Endothelial cell of umbilical vein (primary cell): ENCODE measurements around the gene PLEKHM2. TPM values are rescaled to one million over a fixed set of nuclear protein-coding genes. Genes with fewer than 3 reads are reported as not detected.

ENCODE experiments used
- BruUV-seq: library from RNA; stranded (reverse); fragments of 400-500 nt; replicated peaks from 2 replicates; lab custom pipeline; 2021; lab: Mats Ljungman, UMichigan
- CTCF ChIA-PET: fragments of 300-600, 350-600 bp; sonication (Branson Sonifier 250); formaldehyde crosslinking; loops from one replicate; lab custom pipeline; 2021; ENCODE audit warnings: antibody characterized with exemption, inconsistent platforms; lab: Charles Lee
- POLR2A ChIA-PET: fragments of 300-600, 350-600 bp; sonication (Branson Sonifier 250); formaldehyde crosslinking; loops from one replicate; lab custom pipeline; 2021; ENCODE audit warnings: antibody characterized with exemption, inconsistent platforms; lab: Charles Lee
- DNase-seq: peaks from one replicate; pipeline ENCODE4 v3.0.0-alpha.2; 2011; ENCODE audit warnings: low read depth, low spot score
- FAIRE-seq: peaks from 2 replicates; lab custom pipeline; 2011; peaks lifted over from hg19 to GRCh38; lab: Jason Lieb, UNC
- H2AFZ ChIP-seq: 2 replicates; pipeline ENCODE4 v1.6.0; 2012; ENCODE audit warnings: low read depth, low read length, control low read depth, inconsistent platforms
- H3K27ac ChIP-seq: 2 replicates; pipeline ENCODE4 v1.5.1; 2011; ENCODE audit warnings: low read depth, mild to moderate bottlenecking, control low read depth, low read length, moderate library complexity; ENCODE audit not compliant: insufficient read depth
- H3K27me3 ChIP-seq, 2 experiments: 2 replicates each; pipeline versions ENCODE4 v1.6.0 to v1.6.1; 2011; ENCODE audit warnings: low read length in 2 of 2, mixed read lengths in 1 of 2; ENCODE audit not compliant: control insufficient read depth in 2 of 2, insufficient read depth in 2 of 2
- H3K36me3 ChIP-seq, 2 experiments: 2 replicates in 1 of 2; 3 replicates in 1 of 2; pipeline ENCODE4 v1.5.1; 2011; ENCODE audit warnings: low read length in 2 of 2, mild to moderate bottlenecking in 1 of 2, moderate library complexity in 1 of 2; ENCODE audit not compliant: control insufficient read depth in 2 of 2, insufficient read depth in 2 of 2; ENCODE audit errors: extremely low read depth in 1 of 2
- H3K4me1 ChIP-seq: 3 replicates; pipeline ENCODE4 v1.5.1; 2011; ENCODE audit warnings: mild to moderate bottlenecking, low read length; ENCODE audit not compliant: control insufficient read depth, insufficient read depth; ENCODE audit errors: extremely low read depth
- H3K4me2 ChIP-seq: 2 replicates; pipeline ENCODE4 v1.6.1; 2011; ENCODE audit warnings: low read length, control low read depth, mixed read lengths; ENCODE audit not compliant: insufficient read depth
- H3K4me3 ChIP-seq, 3 experiments: fragments of 200-600 bp in 1 of 3; sonication (generic), shearing (Covaris generic) in 1 of 3; replicated peaks in 1 of 3; 2 replicates each; pipeline ENCODE4 v1.5.1; 2011 to 2016; ENCODE audit warnings: control low read depth in 3 of 3, low read length in 3 of 3, mild to moderate bottlenecking in 2 of 3, inconsistent platforms in 1 of 3, low read depth in 1 of 3, moderate library complexity in 1 of 3; ENCODE audit not compliant: insufficient read depth in 1 of 3
- H3K79me2 ChIP-seq: 2 replicates; pipeline ENCODE4 v1.6.0; 2012; ENCODE audit warnings: low read length, inconsistent platforms; ENCODE audit not compliant: control insufficient read depth, insufficient read depth
- H3K9ac ChIP-seq: replicated peaks from 2 replicates; pipeline ENCODE3; 2011; ENCODE audit warnings: low read length, control low read depth; ENCODE audit not compliant: insufficient read depth; ENCODE audit errors: extremely low read depth
- H3K9me1 ChIP-seq: replicated peaks from 3 replicates; pipeline ENCODE4 v1.6.0; 2011; ENCODE audit warnings: mild to moderate bottlenecking, low read length; ENCODE audit not compliant: control insufficient read depth, insufficient read depth; ENCODE audit errors: extremely low read depth
- H3K9me3 ChIP-seq: replicated peaks from 2 replicates; pipeline ENCODE4 v1.5.1; 2012; ENCODE audit warnings: low read length, inconsistent platforms; ENCODE audit not compliant: control insufficient read depth, insufficient read depth
- H4K20me1 ChIP-seq: replicated peaks from 2 replicates; pipeline ENCODE3; 2011; ENCODE audit warnings: mild to moderate bottlenecking, low read length; ENCODE audit not compliant: control insufficient read depth, insufficient read depth; ENCODE audit errors: extremely low read depth
- EZH2 ChIP-seq: IDR thresholded peaks from 2 replicates; pipeline ENCODE4 v1.6.1; 2012; ENCODE audit warnings: borderline replicate concordance, low read depth, mild to moderate bottlenecking, moderate library complexity, low read length, inconsistent platforms; ENCODE audit not compliant: severe bottlenecking
- GATA2 ChIP-seq: IDR thresholded peaks from 2 replicates; pipeline ENCODE4 v1.7.0; 2011; ENCODE audit warnings: low read depth, mild to moderate bottlenecking, moderate library complexity, mixed read lengths, low read length; ENCODE audit not compliant: insufficient read length, insufficient read depth
- JUN ChIP-seq: IDR thresholded peaks from 2 replicates; pipeline ENCODE4 v1.6.1; 2011; ENCODE audit warnings: borderline replicate concordance, low read depth; ENCODE audit not compliant: insufficient read length, insufficient read depth
- MYC ChIP-seq: IDR thresholded peaks from one replicate; pipeline ENCODE4 v1.6.1; 2011; ENCODE audit warnings: mild to moderate bottlenecking, low read depth, low read length
- POLR2A ChIP-seq: IDR thresholded peaks from 2 replicates; pipeline ENCODE4 v1.6.1; 2012; ENCODE audit warnings: low read depth, mild to moderate bottlenecking, control low read depth, low read length
- POLR2AphosphoS5 ChIP-seq: IDR thresholded peaks from 2 replicates; pipeline ENCODE4 v1.6.1; 2012; ENCODE audit warnings: low read depth, mild to moderate bottlenecking, control low read depth, low read length, moderate library complexity; ENCODE audit not compliant: insufficient read depth
- dilution Hi-C: fragments of 300-500 bp; cut with MboI; formaldehyde crosslinking; loops from one replicate; pipeline ENCODE4 v1.15.0; 2019; ENCODE audit warnings: low sequenced_read_pairs; ENCODE audit not compliant: extremely low pct_ligation_motif_present
- intact Hi-C: fragments of 100-400 bp; cut with micrococcal nuclease; formaldehyde crosslinking; loops from one replicate; pipeline ENCODE4 v1.10.0; 2022
- polyA plus RNA-seq, 4 experiments: library from polyadenylated mRNA; depleted of rRNA in 3 of 4; stranded (reverse) in 3 of 4; unstranded in 1 of 4; fragments of >200 nt; gene quantifications; 2 replicates each; pipeline versions ENCODE4 v1.2.1 to v1.2.3, GENCODE V29; 2011 to 2012; ENCODE audit warnings: missing spikeins in 1 of 4
- total RNA-seq: library from RNA; stranded (reverse); gene quantifications from 2 replicates; pipeline ENCODE4 v1.2.3, GENCODE V29; 2021

The PLEKHM2 gene
- total and polyA plus RNA-seq, 2 donors (not counting 3 experiments of a cell fraction or from before 2014, with no cell fraction given) = 60.6 to 67.5 TPM

GRCh38 chr1:15720861-15721260 is 36.7 kb downstream of the PLEKHM2 start:
- no peaks in the 10 kb centered on the region for H3K4me1 ChIP-seq
- no peak overlapping the region for H3K4me3 ChIP-seq
- no peak overlapping the region for H2AFZ ChIP-seq
- H3K36me3 ChIP-seq = peaks cover 7 to 48% of the 10 kb centered on the region in 2 experiments
- no TSS peak for BruUV-seq
- no peak overlapping the region for H3K4me2 ChIP-seq
- ChIA-PET POLR2A (interaction anchor here (0.6 kb wide), 1 partner anchor 9 kb away, joined by 5 read pairs; no protein-coding TSS in a partner anchor), CTCF (interaction anchor here (0.6 kb wide), 1 partner anchor 21 kb away, joined by 3 read pairs; no protein-coding TSS in a partner anchor)
- no peaks in the 10 kb centered on the region for H3K79me2 ChIP-seq
- H4K20me1 ChIP-seq = no peaks in the 10 kb centered on the region
- DNase-seq (no peak), FAIRE-seq (no peak)
- H3K9me1 ChIP-seq = no peaks in the 10 kb centered on the region
- intact Hi-C loops = no loop called here
- no peaks in the 10 kb centered on the region for H3K9me3 ChIP-seq
- H3K27ac ChIP-seq = no peak overlapping the region
- dilution Hi-C loops = no loop called here
- no peaks in the 10 kb centered on the region for H3K27me3 ChIP-seq
- TF ChIP-seq EZH2 (no peak), GATA2 (no peak)
- no peak overlapping the region for H3K9ac ChIP-seq

- ChIA-PET CTCF (interaction anchor here (1.1 kb wide), 1 partner anchor 8 kb away, joined by 3 read pairs; no protein-coding TSS in a partner anchor), POLR2A (no interaction called here)
- dilution Hi-C loops (no loop called here), intact Hi-C loops (no loop called here)
- FAIRE-seq (no peak), DNase-seq (no peak)
- Histone ChIP-seq H3K4me1 (no peaks in the 10 kb centered on the region), H3K27ac (no peak overlapping the region), H3K27me3 (no peaks in the 10 kb centered on the region), H3K9ac (no peak overlapping the region), H3K79me2 (no peaks in the 10 kb centered on the region), H3K9me1 (no peaks in the 10 kb centered on the region), H4K20me1 (no peaks in the 10 kb centered on the region), H3K4me3 (no peak overlapping the region), H2AFZ (no peak overlapping the region), H3K9me3 (no peaks in the 10 kb centered on the region), H3K4me2 (no peak overlapping the region), H3K36me3 (peaks cover 4 to 52% of the 10 kb centered on the region in 2 experiments)
- TF ChIP-seq POLR2A (no peak), GATA2 (no peak), MYC (no peak), JUN (no peak), POLR2AphosphoS5 (no peak)
- BruUV-seq = no TSS peak
Measured at GRCh38 chr1:15722411-15722810, 38.3 kb downstream of the PLEKHM2 start.
